CD4-positive, alpha-beta memory T cell (primary cell): ENCODE results near the gene ALOX15. TPM values are rescaled to one million over a fixed set of nuclear protein-coding genes. Genes with fewer than 3 reads are reported as not detected.
"Not testable (repeated sequence)": the region's sequence is repeated elsewhere in the genome, so short reads cannot be mapped to it uniquely, and the experiment has no call there.

Experiments
- CTCF ChIA-PET: fragments of 350-600 bp; sonication (Branson Sonifier 250); formaldehyde crosslinking; loops from one replicate; lab custom pipeline; 2021; ENCODE audit warnings: inconsistent platforms; ENCODE audit not compliant: partially characterized antibody; lab: Charles Lee
- POLR2A ChIA-PET: fragments of 350-600 bp; sonication (Branson Sonifier 250); formaldehyde crosslinking; loops from one replicate; lab custom pipeline; 2021; ENCODE audit not compliant: partially characterized antibody; lab: Charles Lee
- DNase-seq, 5 donors: peaks; one replicate each; pipeline versions ENCODE4 v3.0.0 to v3.0.0-alpha.2; 2020 to 2022; ENCODE audit warnings: mixed read lengths in 1 of 5
- H3K27ac ChIP-seq: one replicate; pipeline ENCODE4 v1.7.0; 2013; ENCODE audit warnings: low read depth, low read length
- H3K27me3 ChIP-seq: 2 replicates; pipeline ENCODE4 v1.7.0; 2013; ENCODE audit warnings: mild to moderate bottlenecking, low read length, moderate library complexity; ENCODE audit not compliant: insufficient read depth
- H3K36me3 ChIP-seq: 2 replicates; pipeline ENCODE4 v1.7.0; 2013; ENCODE audit warnings: mild to moderate bottlenecking, low read length, moderate library complexity; ENCODE audit not compliant: insufficient read depth
- H3K4me1 ChIP-seq: 2 replicates; pipeline ENCODE4 v1.7.0; 2013; ENCODE audit warnings: mild to moderate bottlenecking, low read length, moderate library complexity; ENCODE audit not compliant: insufficient read depth
- H3K4me3 ChIP-seq, 2 donors: one replicate each; pipeline ENCODE4 v1.7.0; 2013; ENCODE audit warnings: low read length in 2 of 2, mild to moderate bottlenecking in 1 of 2
- H3K9me3 ChIP-seq, 2 donors: one replicate each; pipeline ENCODE4 v1.7.0; 2013; ENCODE audit warnings: low read length in 2 of 2, control low read depth in 1 of 2; ENCODE audit not compliant: control insufficient read depth in 1 of 2
- H3K27ac Mint-ChIP-seq, 7 donors: one replicate each; pipeline ENCODE4 v1.8.0; 2020 to 2021; ENCODE audit warnings: mixed read lengths in 7 of 7, mild to moderate bottlenecking in 6 of 7, inconsistent platforms in 3 of 7, moderate library complexity in 3 of 7
- H3K27me3 Mint-ChIP-seq, 2 donors: one replicate each; pipeline ENCODE4 v1.8.0; 2020 to 2021; ENCODE audit warnings: mixed read lengths in 2 of 2
- H3K36me3 Mint-ChIP-seq, 2 donors: one replicate each; pipeline ENCODE4 v1.8.0; 2020 to 2021; ENCODE audit warnings: mixed read lengths in 2 of 2, inconsistent platforms in 1 of 2, mild to moderate bottlenecking in 1 of 2
- H3K4me1 Mint-ChIP-seq, 4 donors: one replicate each; pipeline ENCODE4 v1.8.0; 2020 to 2021; ENCODE audit warnings: mixed read lengths in 4 of 4, mild to moderate bottlenecking in 1 of 4
- H3K4me3 Mint-ChIP-seq, 8 donors: one replicate each; pipeline ENCODE4 v1.8.0; 2020 to 2021; ENCODE audit warnings: mixed read lengths in 8 of 8, mild to moderate bottlenecking in 7 of 8, moderate library complexity in 6 of 8, inconsistent platforms in 3 of 8
- H3K9me3 Mint-ChIP-seq, 8 donors: one replicate each; pipeline ENCODE4 v1.8.0; 2020 to 2021; ENCODE audit warnings: mixed read lengths in 8 of 8, mild to moderate bottlenecking in 5 of 8, inconsistent platforms in 3 of 8, moderate library complexity in 1 of 8
- intact Hi-C: fragments of 100-400 bp; cut with micrococcal nuclease; formaldehyde crosslinking; loops from one replicate; pipeline ENCODE4 v1.15.1; 2023
- polyA plus RNA-seq, 2 donors: library from polyadenylated mRNA; unstranded; fragments of 300-500 nt; fragmentation: Illumina TruSeq; gene quantifications; one replicate each; pipeline ENCODE4 v1.2.3, GENCODE V29; 2021
- total RNA-seq, 2 experiments: library from RNA; stranded (reverse); gene quantifications; one replicate each; pipeline ENCODE4 v1.2.3, GENCODE V29; 2021

The ALOX15 gene
- total and polyA plus RNA-seq, 4 experiments from 2014 or later, result 0.49 TPM; not detected in 3

- Histone ChIP-seq H3K27me3 (no peaks in the 10 kb centered on the region), H3K36me3 (no peaks in the 10 kb centered on the region), H3K4me1 (no peaks in the 10 kb centered on the region), H3K27ac (no peak overlapping the region), H3K4me3 (no peak overlapping the region), H3K9me3 (no peaks in the 10 kb centered on the region)
- H3K27me3 Mint-ChIP-seq, result peaks cover 4 to 12% of the 10 kb centered on the region in 2 donors
- no peaks in the 10 kb centered on the region for H3K9me3 Mint-ChIP-seq
- intact Hi-C loops, result no loop called here
- CTCF ChIA-PET, result no interaction called here
- H3K36me3 Mint-ChIP-seq, result no peaks in the 10 kb centered on the region
- H3K4me3 Mint-ChIP-seq, result no peak overlapping the region
- no peak for DNase-seq
- POLR2A ChIA-PET, result no interaction called here
- H3K4me1 Mint-ChIP-seq, result no peaks in the 10 kb centered on the region
- no peak overlapping the region for H3K27ac Mint-ChIP-seq
Observed at GRCh38 chr17:4600563-4600962, 40.9 kb downstream of the ALOX15 start.

GRCh38 chr17:4599505-4600281, 41.8 kb downstream of the ALOX15 start:
- no peaks in the 10 kb centered on the region for H3K36me3 ChIP-seq
- H3K9me3 ChIP-seq, result no peaks in the 10 kb centered on the region
- Mint-ChIP-seq H3K27me3 (peaks cover 4 to 14% of the 10 kb centered on the region in 2 donors), H3K36me3 (no peaks in the 10 kb centered on the region), H3K4me3 (no peak overlapping the region), H3K27ac (no peak overlapping the region), H3K9me3 (no peaks in the 10 kb centered on the region), H3K4me1 (peaks cover 0 to 5% (median 3%) of the 10 kb centered on the region in 4 donors)
- no peaks in the 10 kb centered on the region for H3K27me3 ChIP-seq
- H3K27ac ChIP-seq, result no peak overlapping the region
- intact Hi-C loops, result no loop called here
- CTCF ChIA-PET, result no interaction called here
- H3K4me3 ChIP-seq, result no peak overlapping the region
- DNase-seq, result no peak
- POLR2A ChIA-PET, result no interaction called here
- no peaks in the 10 kb centered on the region for H3K4me1 ChIP-seq

- POLR2A ChIA-PET, result no interaction called here
- H3K27ac Mint-ChIP-seq, result no peak overlapping the region
- peaks cover 4 to 14% of the 10 kb centered on the region in 2 donors for H3K27me3 Mint-ChIP-seq
- Histone ChIP-seq H3K36me3 (no peaks in the 10 kb centered on the region), H3K4me1 (no peaks in the 10 kb centered on the region), H3K4me3 (no peak overlapping the region), H3K9me3 (no peaks in the 10 kb centered on the region), H3K27me3 (no peaks in the 10 kb centered on the region), H3K27ac (no peak overlapping the region)
- no peaks in the 10 kb centered on the region for H3K9me3 Mint-ChIP-seq
- no peak for DNase-seq
- H3K36me3 Mint-ChIP-seq, result no peaks in the 10 kb centered on the region
- H3K4me3 Mint-ChIP-seq, result no peak overlapping the region
- intact Hi-C loops, result no loop called here
- peaks cover 0 to 5% (median 3%) of the 10 kb centered on the region in 4 donors for H3K4me1 Mint-ChIP-seq
- CTCF ChIA-PET, result no interaction called here
Observed at GRCh38 chr17:4598776-4599504, 42.5 kb downstream of the ALOX15 start.

- Histone ChIP-seq H3K9me3 (no peaks in the 10 kb centered on the region), H3K36me3 (no peaks in the 10 kb centered on the region), H3K4me1 (no peaks in the 10 kb centered on the region), H3K27me3 (no peaks in the 10 kb centered on the region), H3K4me3 (no peak overlapping the region), H3K27ac (no peak overlapping the region)
- DNase-seq, result no peak
- intact Hi-C loops, result no loop called here
- H3K27ac Mint-ChIP-seq, result no peak overlapping the region
- ChIA-PET POLR2A (no interaction called here), CTCF (no interaction called here)
- no peaks in the 10 kb centered on the region for H3K9me3 Mint-ChIP-seq
- H3K36me3 Mint-ChIP-seq, result no peaks in the 10 kb centered on the region
- H3K4me3 Mint-ChIP-seq, result no peak overlapping the region
- H3K4me1 Mint-ChIP-seq, result peaks cover 0 to 5% (median 3%) of the 10 kb centered on the region in 4 donors
- peaks cover 4 to 13% of the 10 kb centered on the region in 2 donors for H3K27me3 Mint-ChIP-seq
Observed at GRCh38 chr17:4597975-4598374, 43.5 kb downstream of the ALOX15 start.

- H3K36me3 Mint-ChIP-seq, result no peaks in the 10 kb centered on the region
- no peaks in the 10 kb centered on the region for H3K36me3 ChIP-seq
- ChIA-PET CTCF (no interaction called here), POLR2A (no interaction called here)
- no peaks in the 10 kb centered on the region for H3K27me3 ChIP-seq
- intact Hi-C loops, result no loop called here
- H3K27ac Mint-ChIP-seq, result no peak overlapping the region
- H3K9me3 ChIP-seq, result no peaks in the 10 kb centered on the region
- H3K4me3 ChIP-seq, result no peak overlapping the region
- no peak overlapping the region for H3K27ac ChIP-seq
- H3K4me3 Mint-ChIP-seq, result no peak overlapping the region
- no peak for DNase-seq
- no peaks in the 10 kb centered on the region for H3K9me3 Mint-ChIP-seq
- H3K27me3 Mint-ChIP-seq, result peaks cover 8 to 18% of the 10 kb centered on the region in 2 donors
- no peaks in the 10 kb centered on the region for H3K4me1 ChIP-seq
- H3K4me1 Mint-ChIP-seq, result peaks cover 0 to 5% (median 3%) of the 10 kb centered on the region in 4 donors
Observed at GRCh38 chr17:4596636-4597380, 44.7 kb downstream of the ALOX15 start.

GRCh38 chr17:4595685-4596342, 45.7 kb downstream of the ALOX15 start:
- H3K36me3 Mint-ChIP-seq, H3K4me3 ChIP-seq, H3K9me3 Mint-ChIP-seq, H3K36me3 ChIP-seq, DNase-seq, H3K27ac ChIP-seq, H3K4me1 Mint-ChIP-seq, intact Hi-C loops, H3K4me3 Mint-ChIP-seq, H3K27ac Mint-ChIP-seq, H3K4me1 ChIP-seq, CTCF ChIA-PET, H3K27me3 ChIP-seq, POLR2A ChIA-PET, H3K9me3 ChIP-seq: not testable (repeated sequence)
- peaks cover 8 to 18% of the 10 kb centered on the region in 2 donors for H3K27me3 Mint-ChIP-seq
